A549 (cell line): ENCODE data around the gene CAMKMT.

Source experiments
- CTCF ChIP-seq: fragments of >200 bp; sonication (Bioruptor Twin); formaldehyde crosslinking; IDR thresholded peaks from 3 replicates; pipeline ENCODE4 v1.5.1; 2016
- EP300 ChIP-seq, 2 experiments: fragments of >200 bp; sonication (Bioruptor Twin); formaldehyde crosslinking; IDR thresholded peaks; 2 replicates in 1 of 2; 3 replicates in 1 of 2; pipeline ENCODE4 v1.6.1; 2016 to 2017
- ESRRA ChIP-seq: fragments of 150-350 bp; IDR thresholded peaks from 2 replicates; pipeline ENCODE4 v1.6.1; 2014; ENCODE audit warnings: mild to moderate bottlenecking, low read length, borderline replicate concordance
- HDAC2 ChIP-seq: fragments of 200-600 bp; sonication (generic); IDR thresholded peaks from 2 replicates; pipeline ENCODE4 v1.6.1; 2016
- JUNB ChIP-seq: fragments of >200 bp; sonication (Bioruptor Twin); formaldehyde crosslinking; IDR thresholded peaks from 2 replicates; pipeline ENCODE4 v1.6.1; 2016
- MYC ChIP-seq: IDR thresholded peaks from 2 replicates; pipeline ENCODE4 v1.6.1; 2012; ENCODE audit warnings: mild to moderate bottlenecking, inconsistent platforms, low read length, improper control_type of control experiment, borderline replicate concordance
- NFE2L2 ChIP-seq: fragments of 150-350 bp; conservative IDR thresholded peaks from 2 replicates; pipeline ENCODE4 v1.6.1; 2014; ENCODE audit warnings: low read length
- POLR2A ChIP-seq: IDR thresholded peaks from 2 replicates; pipeline ENCODE4 v1.6.1; 2012; ENCODE audit warnings: mild to moderate bottlenecking, low read length
- REST ChIP-seq: fragments of 200-600 bp; sonication (generic); IDR thresholded peaks from 2 replicates; pipeline ENCODE4 v1.6.1; 2016; ENCODE audit warnings: antibody characterized with exemption, mild to moderate bottlenecking, moderate library complexity
- ZSCAN20 ChIP-seq: fragments of 250-450 bp; sonication (Bioruptor Pico); IDR thresholded peaks from 2 replicates; pipeline ENCODE4 v1.8.0; 2022; ENCODE audit warnings: mild to moderate bottlenecking, moderate library complexity
- TF ChIP-seq, protein P1 (sequence below): fragments of 250-450 bp; sonication (Bioruptor Pico); IDR thresholded peaks from 2 replicates; pipeline ENCODE4 v1.5.0; 2021; ENCODE audit warnings: mild to moderate bottlenecking, moderate library complexity, borderline replicate concordance

GRCh38 chr2:44533508-44533907 is 171.8 kb downstream of the CAMKMT start:
- TF ChIP-seq POLR2A: no peak
- TF ChIP-seq CTCF: no peak
- TF ChIP-seq REST: no peak
- TF ChIP-seq EP300 (IDR thresholded peaks at IDR 0.05): no peak
- TF ChIP-seq NFE2L2: no peak
- no peak for TF ChIP-seq MYC
- no peak for TF ChIP-seq HDAC2
- TF ChIP-seq ESRRA: no peak
- no peak for TF ChIP-seq ZSCAN20
- TF ChIP-seq, protein P1, sequence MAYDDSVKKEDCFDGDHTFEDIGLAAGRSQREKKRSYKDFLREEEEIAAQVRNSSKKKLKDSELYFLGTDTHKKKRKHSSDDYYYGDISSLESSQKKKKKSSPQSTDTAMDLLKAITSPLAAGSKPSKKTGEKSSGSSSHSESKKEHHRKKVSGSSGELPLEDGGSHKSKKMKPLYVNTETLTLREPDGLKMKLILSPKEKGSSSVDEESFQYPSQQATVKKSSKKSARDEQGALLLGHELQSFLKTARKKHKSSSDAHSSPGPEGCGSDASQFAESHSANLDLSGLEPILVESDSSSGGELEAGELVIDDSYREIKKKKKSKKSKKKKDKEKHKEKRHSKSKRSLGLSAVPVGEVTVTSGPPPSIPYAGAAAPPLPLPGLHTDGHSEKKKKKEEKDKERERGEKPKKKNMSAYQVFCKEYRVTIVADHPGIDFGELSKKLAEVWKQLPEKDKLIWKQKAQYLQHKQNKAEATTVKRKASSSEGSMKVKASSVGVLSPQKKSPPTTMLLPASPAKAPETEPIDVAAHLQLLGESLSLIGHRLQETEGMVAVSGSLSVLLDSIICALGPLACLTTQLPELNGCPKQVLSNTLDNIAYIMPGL: no peak
- TF ChIP-seq JUNB: no peak
